HG03064 (cell line): ENCODE results near the gene MARCO.
"Not testable (repeated sequence)": the region's sequence is repeated elsewhere in the genome, so short reads cannot be mapped to it uniquely, and the experiment has no call there.

Experiments used
- ATAC-seq: cut with Tn5 transposase; IDR thresholded peaks from one replicate; pipeline ENCODE4 v1.9.1; 2021; ENCODE audit warnings: low read depth; ENCODE audit not compliant: unreplicated experiment

Gene MARCO

DNA sequence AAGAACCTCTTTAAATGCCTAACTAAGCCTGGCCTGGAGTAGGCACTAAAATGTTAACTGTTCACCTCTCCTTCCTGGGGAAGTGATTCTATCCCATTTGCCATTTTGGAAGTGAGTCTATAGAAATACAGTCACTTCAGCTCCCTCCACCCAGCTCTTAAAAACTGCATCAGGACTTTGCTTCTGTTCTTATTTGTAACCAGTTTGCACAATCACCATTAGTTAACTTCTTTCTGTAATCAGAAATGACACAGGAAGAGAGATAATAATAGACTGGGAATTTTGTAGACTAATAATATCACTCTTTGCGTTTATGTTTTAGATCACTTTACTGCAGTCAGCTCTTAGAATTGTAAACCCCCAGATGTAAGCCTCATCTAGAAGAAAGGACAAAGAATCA lies 16.0 kb upstream of the MARCO start:
- no peak for ATAC-seq

DNA sequence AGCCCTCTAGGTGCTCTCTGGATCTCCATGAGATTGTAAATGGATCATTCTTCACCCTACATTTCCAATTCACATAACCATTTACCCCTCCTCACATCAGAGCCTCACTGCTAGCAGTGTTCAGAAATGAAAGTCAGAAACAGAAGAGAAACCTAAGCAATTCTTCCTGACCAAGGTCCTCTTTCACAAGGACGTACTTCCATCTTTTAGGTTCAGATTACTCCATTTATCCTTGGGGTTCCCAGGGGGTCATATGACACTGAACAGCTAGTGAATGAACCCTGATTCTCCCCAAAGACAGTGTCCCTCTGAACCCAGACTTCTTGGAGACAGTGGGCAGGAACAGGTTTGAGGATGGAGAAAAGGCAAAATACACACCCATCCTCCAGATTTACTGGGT lies 12.9 kb upstream of the MARCO start:
- ATAC-seq, result no peak

DNA sequence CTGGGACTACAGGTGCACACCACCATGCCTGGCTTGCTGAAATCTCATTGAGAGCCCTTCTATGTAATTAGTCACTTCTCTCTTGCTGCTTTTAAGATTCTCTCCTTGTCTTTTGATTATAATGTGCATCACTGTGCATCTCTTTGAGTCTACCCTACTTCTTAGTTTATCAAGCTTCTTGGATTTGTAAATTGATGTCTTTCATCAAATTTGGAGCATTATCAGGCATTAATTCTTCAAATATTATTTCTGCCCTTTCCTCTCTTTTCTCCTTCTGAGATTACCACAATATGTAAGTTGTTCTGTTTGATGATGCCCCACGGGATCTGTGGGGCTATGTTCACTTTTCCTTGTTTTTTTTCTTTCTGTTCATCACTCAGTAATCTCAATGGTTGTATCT lies 9.0 kb upstream of the MARCO start:
- ATAC-seq, result no peak

DNA sequence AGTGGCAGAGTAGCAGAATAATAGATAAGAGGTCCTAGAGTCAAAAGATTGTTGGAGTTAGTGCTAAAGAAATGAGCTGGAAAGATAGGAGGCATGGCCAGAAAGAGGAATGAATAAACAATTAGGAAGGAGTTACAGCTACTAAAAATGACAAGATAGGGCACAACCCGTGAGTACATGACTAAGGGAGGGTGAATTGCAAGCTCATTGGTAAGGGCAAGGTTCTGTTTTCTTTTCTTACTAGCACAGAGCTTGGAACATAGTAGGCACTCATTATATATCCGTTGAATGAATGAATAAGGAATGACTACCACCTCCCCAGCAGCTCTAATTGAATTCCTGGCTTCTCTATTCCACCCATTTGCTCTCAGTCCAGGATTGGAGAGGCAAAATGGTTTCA lies 5.7 kb upstream of the MARCO start:
- ATAC-seq, result no peak

DNA sequence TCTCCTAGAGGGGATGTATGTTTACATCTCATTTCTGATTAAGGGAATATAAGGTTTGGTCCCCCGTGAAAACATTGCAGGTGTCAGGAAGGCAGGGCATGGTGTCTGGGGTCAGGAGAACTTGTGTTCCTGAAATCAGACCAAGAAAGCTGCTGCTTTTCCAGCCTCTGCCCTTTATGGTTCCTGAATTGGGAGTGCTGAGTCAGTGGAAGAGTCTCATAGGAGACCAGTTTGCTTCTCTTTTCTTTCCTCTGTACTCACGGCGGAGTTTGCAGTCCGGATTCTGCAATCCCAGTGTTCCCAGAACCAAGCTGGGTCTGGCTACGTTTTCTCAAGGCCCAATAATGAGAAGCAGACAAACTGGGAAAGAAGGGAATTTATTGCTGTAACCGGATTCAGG lies 5.1 kb upstream of the MARCO start:
- no peak for ATAC-seq

DNA sequence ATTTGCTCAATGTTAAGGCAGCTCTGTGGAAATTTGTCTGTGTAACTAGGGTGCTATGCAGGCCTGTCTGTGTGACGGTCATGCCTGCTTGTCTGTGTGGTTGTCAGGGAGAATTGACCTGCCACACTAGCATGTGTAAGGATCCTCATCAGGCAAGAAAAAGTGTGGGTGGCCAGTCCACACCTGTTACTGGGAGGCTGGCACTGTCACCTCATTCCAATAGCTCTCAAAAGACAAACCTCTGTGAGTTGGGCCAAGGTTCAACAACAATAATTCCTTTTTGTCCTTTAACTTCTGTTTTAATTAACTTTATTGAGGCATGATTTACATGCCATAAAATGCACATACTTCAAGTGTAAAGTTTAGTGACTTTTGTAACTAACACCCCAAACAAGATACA lies 4.2 kb upstream of the MARCO start:
- ATAC-seq, result no peak

DNA sequence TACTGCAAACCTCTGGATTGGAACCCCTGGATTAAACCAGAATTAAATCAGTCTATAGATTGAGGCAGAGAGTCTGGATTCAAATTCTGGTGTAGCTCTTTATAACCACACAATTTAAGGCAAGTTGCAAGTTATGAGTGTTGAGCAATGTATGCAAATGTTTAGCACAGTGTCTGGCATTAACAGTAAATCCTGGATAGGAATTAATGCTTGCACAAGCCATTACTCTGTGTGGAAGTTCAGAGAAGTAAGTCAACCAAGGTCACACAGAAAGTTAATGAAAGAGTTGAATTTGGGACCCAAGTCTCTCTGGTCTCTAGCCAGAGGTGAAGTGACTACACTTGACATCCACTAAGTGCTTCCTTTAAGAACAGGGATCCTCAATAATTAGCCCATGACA lies 2.0 kb upstream of the MARCO start:
- no peak for ATAC-seq

DNA sequence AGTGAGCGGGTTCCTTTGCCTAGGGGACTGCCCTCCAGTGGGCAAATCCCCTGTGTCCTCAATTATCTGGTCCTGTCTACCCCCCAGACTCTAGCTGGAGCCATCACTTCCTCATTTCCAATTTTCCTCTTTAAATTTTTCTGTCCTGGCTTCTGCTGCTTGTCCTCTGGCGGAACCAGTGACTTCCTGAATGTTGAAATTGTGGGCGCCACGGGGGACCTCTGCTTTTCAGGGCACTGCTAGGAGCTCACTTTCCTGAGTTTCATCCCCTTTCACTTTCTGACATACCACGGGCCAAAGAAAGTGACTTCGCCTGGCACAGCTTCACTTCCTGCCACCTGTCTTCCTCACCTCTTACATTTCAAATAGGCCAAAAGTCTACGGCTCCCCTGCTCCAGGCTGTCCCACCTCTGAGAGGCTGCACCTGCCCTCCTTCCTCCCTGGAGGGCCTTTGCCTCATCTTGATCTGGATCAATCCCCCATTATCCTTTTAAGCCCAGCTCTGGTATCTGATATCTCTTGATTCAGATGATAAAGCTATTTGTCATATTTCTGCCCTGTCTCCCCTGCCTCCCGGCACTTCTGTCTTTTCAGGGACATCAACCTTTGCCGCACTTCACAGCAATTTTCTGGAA lies 1.4 kb upstream of the MARCO start:
- no peak for ATAC-seq

DNA sequence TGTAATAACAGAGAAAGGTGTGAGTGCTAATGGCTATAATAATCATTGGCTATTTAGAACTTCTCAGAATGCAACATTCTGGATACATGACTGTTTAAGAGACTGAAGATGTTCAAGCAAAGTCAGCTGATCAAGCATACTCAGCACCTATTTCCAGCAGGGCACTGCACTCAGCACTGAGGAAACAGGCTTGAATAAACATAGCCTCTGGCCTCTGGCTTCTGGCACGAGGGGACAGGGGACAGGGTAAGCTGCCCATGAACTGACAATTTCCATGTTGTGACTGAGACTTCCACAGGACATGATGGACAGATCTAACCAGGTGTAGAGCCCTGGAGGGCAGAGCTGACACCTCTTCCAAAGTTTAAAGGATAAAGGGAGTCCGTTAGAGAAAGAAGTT lies 1.3 kb downstream of the MARCO start:
- ATAC-seq, result no peak

DNA sequence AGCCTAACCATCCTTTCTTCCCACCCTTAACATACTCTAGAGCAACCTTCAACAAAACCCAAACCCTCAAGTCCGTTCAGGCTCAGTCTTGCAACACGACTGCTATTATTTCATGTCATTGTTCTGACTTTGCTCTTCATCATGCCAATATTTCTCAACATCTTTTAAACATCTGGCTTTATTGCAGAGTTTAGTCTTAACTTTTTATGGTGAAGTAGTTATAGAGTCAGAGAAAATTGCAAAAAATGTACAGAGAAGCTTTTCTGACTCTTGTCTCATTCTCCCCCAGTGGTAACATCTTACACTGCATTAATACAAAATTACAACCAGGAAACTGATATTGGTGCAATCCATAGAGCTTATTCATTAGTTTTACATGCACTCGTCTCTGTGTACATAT lies 3.9 kb downstream of the MARCO start:
- no peak for ATAC-seq

DNA sequence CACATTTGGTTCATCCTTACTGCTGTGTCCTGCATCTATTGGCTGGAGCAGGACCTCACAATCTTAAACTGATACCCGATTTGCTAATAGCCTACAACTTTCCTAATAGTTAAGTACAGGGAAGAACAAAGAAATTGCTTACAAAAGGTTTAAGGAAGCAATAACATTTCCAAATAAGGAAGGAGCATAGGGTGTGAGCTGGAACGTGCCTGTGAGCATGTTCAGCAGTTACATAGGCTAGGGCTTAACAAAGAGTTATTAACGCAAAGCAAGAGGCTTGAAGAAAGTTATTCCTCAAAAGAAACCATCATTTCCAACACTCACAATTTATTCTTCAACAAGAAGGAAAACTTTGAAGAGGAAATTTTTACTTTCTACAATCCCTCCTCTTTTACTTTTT lies 6.3 kb downstream of the MARCO start:
- ATAC-seq, result not testable (repeated sequence)

DNA sequence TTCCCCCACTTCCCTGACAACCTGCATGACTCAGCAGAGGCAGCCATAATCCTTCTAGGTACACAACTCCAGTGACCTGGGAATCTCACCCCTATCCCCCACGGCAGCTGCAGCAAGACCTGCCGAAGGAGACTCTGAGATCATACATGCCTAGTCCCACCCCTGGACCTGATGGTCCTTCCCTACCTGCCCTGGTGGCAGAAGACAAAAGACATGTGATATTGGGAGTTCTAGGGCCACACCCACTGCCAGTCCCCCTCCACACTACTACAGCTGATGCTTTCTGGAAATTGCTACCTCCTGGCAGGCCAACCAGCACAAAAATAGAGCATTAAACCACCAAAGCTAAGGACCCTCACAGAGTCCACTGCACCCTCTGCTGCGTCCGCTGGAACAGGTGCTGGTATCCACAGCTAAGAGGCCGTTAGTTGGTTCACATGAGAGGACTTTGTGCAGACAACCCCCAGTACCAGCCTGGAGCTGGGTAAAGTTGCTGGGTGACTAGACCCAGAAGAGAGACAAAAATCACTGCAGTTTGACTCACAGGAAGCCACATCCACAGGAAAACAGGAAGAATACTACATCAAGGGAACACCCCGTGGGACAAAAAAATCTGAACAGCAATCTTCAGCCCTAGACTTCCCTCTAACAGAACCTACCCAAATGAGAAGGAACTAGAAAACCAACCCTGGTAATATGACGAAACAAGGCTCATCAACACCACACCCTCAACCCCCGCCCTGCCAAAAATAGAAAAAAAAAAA lies 12.5 kb downstream of the MARCO start:
- ATAC-seq, result no peak

DNA sequence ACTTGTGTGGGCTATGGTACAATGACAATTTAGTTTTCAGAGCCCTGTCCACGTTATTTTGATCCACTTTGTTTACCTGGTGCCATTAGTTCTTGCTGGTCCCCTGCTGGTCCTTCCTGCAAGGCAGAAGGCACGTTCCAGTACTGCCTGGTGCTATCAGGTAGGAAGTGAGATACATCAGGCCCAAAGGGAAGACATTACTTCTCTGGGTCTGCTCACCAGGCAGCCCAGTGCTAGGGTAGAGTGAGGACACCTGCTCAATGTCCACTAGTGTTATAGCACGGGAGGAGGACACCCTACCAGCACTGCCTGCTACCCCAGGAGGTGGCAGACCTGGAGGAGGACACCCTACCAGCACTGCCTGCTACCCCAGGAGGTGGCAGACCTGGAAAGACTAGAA lies 23.7 kb downstream of the MARCO start:
- no peak for ATAC-seq

DNA sequence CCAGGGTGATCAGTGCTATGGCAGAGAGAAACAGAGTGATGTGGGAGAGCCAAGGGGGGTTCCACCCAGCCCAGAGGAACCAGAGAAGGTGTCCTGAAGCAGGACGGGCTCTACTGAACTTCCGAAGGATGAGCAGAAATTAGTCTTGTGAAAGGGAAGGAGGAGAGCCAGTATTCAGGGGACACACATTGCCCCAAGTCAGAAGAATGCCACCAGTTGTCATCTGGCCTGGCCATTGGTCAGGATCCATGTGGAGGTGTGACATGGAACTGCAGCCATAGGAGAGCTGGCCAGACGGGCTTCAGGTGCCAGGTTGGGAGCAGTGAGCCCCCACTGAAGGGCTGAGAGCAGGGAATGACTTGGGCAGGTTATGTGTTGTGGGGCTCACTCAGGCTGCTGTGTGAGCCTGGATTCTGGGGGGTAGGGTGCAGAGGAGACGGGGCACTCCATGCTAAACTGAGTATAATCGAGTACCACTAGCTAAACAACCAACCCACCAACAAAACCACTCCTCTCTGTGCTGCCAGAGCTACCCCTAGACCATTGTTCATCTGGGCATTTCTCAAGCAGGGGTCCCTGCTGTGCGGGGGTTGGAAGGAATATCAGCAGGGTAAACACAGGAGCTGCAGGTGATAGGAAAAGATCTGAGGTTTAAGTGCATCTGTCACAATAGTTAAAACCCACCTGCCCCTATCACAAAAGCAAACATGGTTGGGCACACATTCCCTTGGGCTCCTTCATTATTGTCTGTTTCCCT lies 25.3 kb downstream of the MARCO start:
- no peak for ATAC-seq

DNA sequence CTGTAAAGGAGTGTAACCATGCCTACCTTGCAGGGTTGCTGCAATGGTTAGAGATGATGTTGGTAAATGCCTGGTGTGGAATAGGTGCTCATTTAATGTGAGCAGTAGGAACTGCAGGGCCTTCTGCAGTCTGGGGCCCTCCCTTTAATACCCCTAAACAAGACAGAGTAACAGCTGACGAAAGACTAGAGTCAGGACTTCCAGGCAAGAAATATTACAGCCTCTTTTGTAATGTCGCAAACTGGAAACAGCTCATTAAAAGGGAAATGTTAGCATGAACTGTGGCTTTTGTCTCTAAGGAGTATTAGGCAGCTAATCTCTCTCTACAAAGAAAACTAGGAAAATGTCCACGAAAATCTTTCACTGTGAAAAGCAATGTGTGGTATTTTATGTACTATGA lies 26.0 kb downstream of the MARCO start:
- ATAC-seq, result no peak

DNA sequence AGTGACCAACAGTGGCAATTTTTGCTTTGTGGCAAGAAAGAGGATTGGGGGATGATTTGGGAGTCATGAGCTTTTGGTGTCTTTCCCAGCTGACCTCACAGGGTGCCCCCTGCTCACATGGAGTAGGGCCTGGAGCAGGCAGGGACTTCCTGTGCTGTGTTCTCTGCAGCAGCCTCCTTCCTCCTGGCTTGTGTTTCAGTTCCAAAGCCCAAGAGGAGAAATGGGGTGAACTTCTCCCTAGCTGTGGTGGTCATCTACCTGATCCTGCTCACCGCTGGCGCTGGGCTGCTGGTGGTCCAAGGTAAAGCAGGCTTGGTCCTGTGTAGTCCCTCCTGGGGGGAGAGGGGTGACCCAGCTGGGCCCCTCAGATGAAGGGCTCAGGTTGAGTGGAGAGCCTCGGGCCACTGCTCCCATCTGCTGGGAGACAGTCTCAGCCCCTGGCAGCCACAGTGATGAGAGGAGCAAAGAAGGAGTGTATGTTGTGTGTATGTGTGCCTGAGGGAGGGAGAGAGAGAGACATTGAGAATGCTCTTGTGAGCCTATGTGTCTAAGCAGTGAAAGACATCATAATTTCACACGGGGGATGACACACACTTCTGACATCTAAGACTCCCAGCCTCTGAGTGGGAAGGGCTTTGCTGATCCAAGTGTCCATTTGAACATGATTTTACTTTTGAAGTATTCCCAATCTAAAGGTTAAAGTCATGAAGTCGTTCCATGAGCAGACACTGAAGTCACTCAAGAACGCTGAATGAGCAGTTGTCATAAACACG lies 27.2 kb downstream of the MARCO start:
- no peak for ATAC-seq

DNA sequence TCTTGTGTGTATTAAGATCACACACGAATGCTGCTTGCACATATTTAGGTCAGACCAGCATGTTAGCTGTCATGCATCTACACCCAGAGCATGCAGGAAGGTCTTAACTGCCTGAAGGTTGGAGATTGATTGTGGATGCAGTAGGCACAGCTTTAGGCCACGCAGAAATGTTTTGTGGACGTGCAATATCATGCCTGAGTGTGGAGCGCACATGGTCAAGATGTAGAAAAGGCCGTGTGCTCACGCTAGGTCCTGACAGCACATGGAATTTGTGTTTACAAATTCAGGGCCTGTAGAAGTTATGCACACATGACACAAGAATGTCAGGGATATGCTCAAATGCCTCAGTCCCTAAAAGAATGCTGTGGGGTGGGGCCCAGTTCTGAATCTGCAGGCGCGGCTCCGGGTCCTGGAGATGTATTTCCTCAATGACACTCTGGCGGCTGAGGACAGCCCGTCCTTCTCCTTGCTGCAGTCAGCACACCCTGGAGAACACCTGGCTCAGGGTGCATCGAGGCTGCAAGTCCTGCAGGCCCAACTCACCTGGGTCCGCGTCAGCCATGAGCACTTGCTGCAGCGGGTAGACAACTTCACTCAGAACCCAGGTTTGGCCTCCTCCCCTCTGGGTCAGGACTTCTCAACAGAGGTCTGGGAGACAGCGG lies 27.9 kb downstream of the MARCO start:
- ATAC-seq, result no peak

DNA sequence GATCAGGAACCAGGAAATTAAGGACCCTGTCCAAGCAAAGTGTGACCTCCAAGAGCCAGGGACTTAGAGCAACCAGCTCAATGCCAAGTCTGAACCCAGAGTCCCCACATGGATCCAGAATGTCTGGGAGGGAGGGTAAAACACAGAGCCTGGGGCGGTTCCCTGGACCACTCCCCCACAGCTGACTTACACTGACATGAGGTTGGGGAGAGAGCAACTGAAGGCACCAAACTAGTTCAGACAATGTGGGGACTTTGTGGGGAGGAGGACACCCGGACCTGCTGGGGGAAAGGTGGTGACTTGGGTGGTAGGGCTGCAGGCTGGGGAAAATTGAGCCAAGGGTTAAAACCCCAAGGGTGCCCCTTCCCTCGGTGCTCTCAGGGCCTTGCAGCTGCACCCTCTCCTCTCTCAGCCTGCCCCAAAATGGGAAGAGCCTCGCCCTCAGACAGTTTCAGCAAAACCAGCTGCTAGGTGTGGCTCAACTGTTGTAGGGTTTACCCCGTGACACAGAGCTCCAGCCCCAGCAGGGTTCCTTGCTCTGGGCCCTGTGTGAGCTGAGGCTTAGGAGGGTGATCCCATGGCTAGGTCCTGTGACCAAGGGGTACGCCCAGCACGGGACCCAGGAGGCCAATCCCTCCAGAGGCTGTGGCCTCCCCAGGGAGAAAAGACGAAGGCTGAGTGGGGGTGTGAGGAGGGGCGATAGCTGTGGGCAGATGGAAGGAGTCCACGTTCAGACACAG lies 28.6 kb downstream of the MARCO start:
- no peak for ATAC-seq

DNA sequence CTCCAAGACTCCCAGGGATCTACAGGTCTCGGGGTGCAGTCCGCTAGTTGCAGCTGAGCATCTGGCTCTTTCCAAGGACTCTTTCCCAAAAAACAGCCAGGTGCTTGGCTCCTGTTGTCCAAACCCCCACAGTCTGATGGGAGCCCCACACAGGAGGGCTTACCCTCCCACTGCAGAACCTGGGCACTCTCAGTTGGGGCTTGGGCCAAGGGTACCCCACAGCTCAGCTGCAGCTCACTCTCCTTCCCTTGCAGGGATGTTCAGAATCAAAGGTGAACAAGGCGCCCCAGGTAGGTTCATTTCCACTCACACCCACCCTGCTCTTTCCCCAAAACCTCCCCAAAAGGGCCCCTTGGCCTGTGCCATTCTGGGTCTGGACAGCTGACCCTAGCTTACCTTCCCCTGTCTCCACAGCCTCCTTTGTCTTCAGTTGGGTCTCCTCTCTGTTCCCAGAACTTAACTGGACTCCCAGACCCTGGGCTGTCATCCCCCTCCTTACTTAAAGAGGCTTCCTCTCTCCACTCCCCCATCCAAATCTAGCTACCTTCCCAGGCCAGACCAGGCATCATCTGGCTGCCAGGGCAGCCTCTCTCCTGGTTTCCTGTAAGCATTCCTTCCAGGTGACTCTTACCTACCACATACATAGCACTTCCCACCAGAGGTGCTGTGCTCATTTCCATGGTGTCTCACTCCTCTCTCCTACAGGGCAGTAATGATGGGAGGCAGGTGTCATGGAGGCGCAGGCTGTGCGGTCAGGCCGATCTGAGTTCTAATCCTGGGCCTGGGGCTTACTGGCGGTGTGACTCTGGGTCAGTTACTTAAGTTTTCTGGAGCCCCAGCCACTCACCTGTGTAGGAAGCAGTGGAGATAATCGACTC lies 29.5 kb downstream of the MARCO start:
- no peak for ATAC-seq
